OCI-LY1 (cell line): Measurements from ENCODE around the gene BBS9.

ENCODE experiments used
- H2AFZ ChIP-seq: fragments of 200-600 bp; sonication (generic), shearing (Covaris generic); 2 replicates; pipeline ENCODE4 v1.6.0; 2014; ENCODE audit warnings: antibody characterized with exemption, mild to moderate bottlenecking, low read length
- H3F3A ChIP-seq: fragments of 200-600 bp; sonication (generic), shearing (Covaris generic); 2 replicates; pipeline ENCODE4 v1.6.0; 2014; ENCODE audit warnings: mild to moderate bottlenecking, antibody characterized with exemption, low read length, moderate library complexity; ENCODE audit not compliant: insufficient read depth
- H3K27ac ChIP-seq: fragments of 200-600 bp; sonication (generic); 2 replicates; pipeline ENCODE4 v1.5.1; 2014; ENCODE audit warnings: low read length, mixed run types, mild to moderate bottlenecking, low read depth; ENCODE audit not compliant: poor library complexity, severe bottlenecking
- H3K27me3 ChIP-seq: fragments of 200-600 bp; sonication (generic); 2 replicates; pipeline ENCODE4 v1.6.0; 2014; ENCODE audit warnings: antibody characterized with exemption, mild to moderate bottlenecking, low read length, moderate library complexity; ENCODE audit not compliant: insufficient read depth
- H3K36me3 ChIP-seq: fragments of 200-600 bp; sonication (generic); 2 replicates; pipeline ENCODE4 v1.6.1; 2014; ENCODE audit warnings: mild to moderate bottlenecking, antibody characterized with exemption, low read length, moderate library complexity, mixed read lengths; ENCODE audit not compliant: insufficient read depth
- H3K4me1 ChIP-seq: fragments of 200-600 bp; sonication (generic); 2 replicates; pipeline ENCODE4 v1.5.1; 2014; ENCODE audit warnings: mild to moderate bottlenecking, low read length, moderate library complexity; ENCODE audit not compliant: insufficient read depth, severe bottlenecking
- H3K4me2 ChIP-seq: fragments of 200-600 bp; sonication (generic), shearing (Covaris generic); 2 replicates; pipeline ENCODE4 v1.6.1; 2014; ENCODE audit warnings: low read length
- H3K4me3 ChIP-seq: fragments of 200-600 bp; sonication (generic); 2 replicates; pipeline ENCODE4 v1.5.1; 2014; ENCODE audit warnings: low read length, low read depth, mild to moderate bottlenecking, mixed read lengths; ENCODE audit not compliant: poor library complexity, severe bottlenecking
- H3K79me2 ChIP-seq: fragments of 200-600 bp; shearing (Covaris generic); 2 replicates; pipeline ENCODE4 v1.6.1; 2016; ENCODE audit warnings: mixed run types, low read length, mixed read lengths; ENCODE audit not compliant: insufficient read depth
- H3K9ac ChIP-seq: fragments of 200-600 bp; sonication (generic), shearing (Covaris generic); 2 replicates; pipeline ENCODE4 v1.6.1; 2014; ENCODE audit warnings: mild to moderate bottlenecking, low read length, mixed read lengths
- H3K9me2 ChIP-seq: fragments of 200-600 bp; sonication (generic), shearing (Covaris generic); 2 replicates; pipeline ENCODE4 v1.6.1; 2014; ENCODE audit warnings: low read depth, mild to moderate bottlenecking, low read length, mixed read lengths
- H3K9me3 ChIP-seq: fragments of 200-600 bp; shearing (Covaris generic); 2 replicates; pipeline ENCODE4 v1.6.1; 2014; ENCODE audit warnings: low read length, mixed read lengths
- H4K20me1 ChIP-seq: fragments of 200-600 bp; sonication (generic), shearing (Covaris generic); 2 replicates; pipeline ENCODE4 v1.6.0; 2016; ENCODE audit warnings: mild to moderate bottlenecking, low read length; ENCODE audit not compliant: insufficient read depth
- EZH2 ChIP-seq: fragments of 200-600 bp; sonication (generic), shearing (Covaris generic); IDR thresholded peaks from 2 replicates; pipeline ENCODE4 v1.8.0; 2017; ENCODE audit warnings: borderline replicate concordance, mixed run types, mild to moderate bottlenecking, antibody characterized with exemption, low read length, moderate library complexity, mixed read lengths
- TF ChIP-seq, protein P1 (sequence below): fragments of 200-600 bp; sonication (generic), shearing (Covaris generic); IDR thresholded peaks from 2 replicates; pipeline ENCODE4 v1.5.1; 2017; ENCODE audit warnings: mild to moderate bottlenecking, antibody characterized with exemption, low read length, moderate library complexity, mixed read lengths

Gene BBS9

DNA sequence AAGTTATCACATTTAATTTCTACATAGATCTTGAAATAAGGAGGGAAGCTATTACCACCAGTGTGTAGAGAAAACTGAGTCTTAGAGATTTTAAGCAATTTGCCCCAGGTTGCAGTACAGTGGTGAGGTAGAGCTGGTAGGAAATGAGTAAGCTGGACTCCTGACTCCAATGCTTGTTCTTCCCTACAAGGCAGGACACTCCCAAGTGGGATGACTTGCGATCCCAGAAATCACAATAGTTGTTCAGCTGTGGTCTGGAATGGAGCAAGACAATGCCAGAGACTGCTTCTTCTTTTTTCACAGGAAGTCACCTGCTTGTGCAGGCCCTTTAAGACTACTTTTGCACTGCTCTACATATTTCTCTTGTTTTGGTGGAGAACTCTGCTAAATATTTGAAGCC is 448.8 kb downstream of the BBS9 start:
- H3K9me2 ChIP-seq, result no peaks in the 10 kb centered on the region
- no peaks in the 10 kb centered on the region for H3K36me3 ChIP-seq
- H3K27me3 ChIP-seq, result no peaks in the 10 kb centered on the region
- H4K20me1 ChIP-seq, result no peaks in the 10 kb centered on the region
- H3K79me2 ChIP-seq, result no peaks in the 10 kb centered on the region
- no peak overlapping the region for H3K4me2 ChIP-seq
- no peaks in the 10 kb centered on the region for H3F3A ChIP-seq
- no peak overlapping the region for H3K4me3 ChIP-seq
- H3K27ac ChIP-seq, result no peak overlapping the region
- H3K9me3 ChIP-seq, result no peaks in the 10 kb centered on the region
- TF ChIP-seq EZH2, result no peak
- TF ChIP-seq, protein P1, sequence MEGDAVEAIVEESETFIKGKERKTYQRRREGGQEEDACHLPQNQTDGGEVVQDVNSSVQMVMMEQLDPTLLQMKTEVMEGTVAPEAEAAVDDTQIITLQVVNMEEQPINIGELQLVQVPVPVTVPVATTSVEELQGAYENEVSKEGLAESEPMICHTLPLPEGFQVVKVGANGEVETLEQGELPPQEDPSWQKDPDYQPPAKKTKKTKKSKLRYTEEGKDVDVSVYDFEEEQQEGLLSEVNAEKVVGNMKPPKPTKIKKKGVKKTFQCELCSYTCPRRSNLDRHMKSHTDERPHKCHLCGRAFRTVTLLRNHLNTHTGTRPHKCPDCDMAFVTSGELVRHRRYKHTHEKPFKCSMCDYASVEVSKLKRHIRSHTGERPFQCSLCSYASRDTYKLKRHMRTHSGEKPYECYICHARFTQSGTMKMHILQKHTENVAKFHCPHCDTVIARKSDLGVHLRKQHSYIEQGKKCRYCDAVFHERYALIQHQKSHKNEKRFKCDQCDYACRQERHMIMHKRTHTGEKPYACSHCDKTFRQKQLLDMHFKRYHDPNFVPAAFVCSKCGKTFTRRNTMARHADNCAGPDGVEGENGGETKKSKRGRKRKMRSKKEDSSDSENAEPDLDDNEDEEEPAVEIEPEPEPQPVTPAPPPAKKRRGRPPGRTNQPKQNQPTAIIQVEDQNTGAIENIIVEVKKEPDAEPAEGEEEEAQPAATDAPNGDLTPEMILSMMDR, result no peak
- no peak overlapping the region for H2AFZ ChIP-seq
- H3K4me1 ChIP-seq, result no peaks in the 10 kb centered on the region
- no peak overlapping the region for H3K9ac ChIP-seq

- Histone ChIP-seq H3K4me3 (no peak overlapping the region), H4K20me1 (no peaks in the 10 kb centered on the region), H3K79me2 (no peaks in the 10 kb centered on the region), H2AFZ (no peak overlapping the region), H3K9me3 (no peaks in the 10 kb centered on the region), H3K9me2 (no peaks in the 10 kb centered on the region), H3K36me3 (no peaks in the 10 kb centered on the region), H3K4me2 (no peak overlapping the region), H3K27me3 (no peaks in the 10 kb centered on the region), H3K27ac (no peak overlapping the region), H3F3A (no peaks in the 10 kb centered on the region), H3K4me1 (no peaks in the 10 kb centered on the region), H3K9ac (no peak overlapping the region)
- TF ChIP-seq EZH2, result no peak
- TF ChIP-seq, protein P1, result no peak
These were observed 449.7 kb downstream of the BBS9 start for GRCh38 chr7:33578881-33579672.

- H3K79me2 ChIP-seq, result no peaks in the 10 kb centered on the region
- TF ChIP-seq, protein P1, result no peak
- no peak for TF ChIP-seq EZH2
These were observed 450.3 kb downstream of the BBS9 start for GRCh38 chr7:33579673-33579960.

More at GRCh38 chr7:33579673-33579960, 450.3 kb downstream of the BBS9 start:
- Histone ChIP-seq H3K27ac (no peak overlapping the region), H3K36me3 (no peaks in the 10 kb centered on the region), H3K9me2 (no peaks in the 10 kb centered on the region), H3K9ac (no peak overlapping the region), H3F3A (no peaks in the 10 kb centered on the region), H3K4me2 (no peak overlapping the region), H2AFZ (no peak overlapping the region), H3K9me3 (no peaks in the 10 kb centered on the region), H3K4me1 (no peaks in the 10 kb centered on the region), H3K4me3 (no peak overlapping the region), H3K27me3 (no peaks in the 10 kb centered on the region), H4K20me1 (no peaks in the 10 kb centered on the region)
